Activated T-cell treated with anti-CD3 and anti-CD28 coated beads, Interleukin-2, amount 50 U/mL, for 72 hours (primary cell): ENCODE results near the gene LRRC25. TPM values are rescaled to one million over a fixed set of nuclear protein-coding genes. Genes with fewer than 3 reads are reported as not detected.
A peak's percentile ranks its signal among the peaks of the same experiment; 100 is the strongest.

Experiments used
- ATAC-seq, 2 donors: fragments of 150-1000 bp; cut with Tn5 transposase; replicated peaks in 1 of 2; 2 replicates each; pipeline ENCODE4 v1.10.0; 2021; ENCODE audit warnings: moderate library complexity in 2 of 2, mild to moderate bottlenecking in 1 of 2
- DNase-seq, 2 donors: peaks; one replicate each; pipeline ENCODE4 v3.0.0; 2021 to 2022; ENCODE audit warnings: mixed read lengths in 1 of 2
- H3K27ac Mint-ChIP-seq: one replicate; pipeline ENCODE4 v1.8.0; 2022; ENCODE audit warnings: mild to moderate bottlenecking, moderate library complexity, mixed read lengths
- H3K27me3 Mint-ChIP-seq: one replicate; pipeline ENCODE4 v1.8.0; 2022; ENCODE audit warnings: low read depth, mixed read lengths
- H3K36me3 Mint-ChIP-seq, 2 donors: one replicate each; pipeline ENCODE4 v1.8.0; 2022; ENCODE audit warnings: mixed read lengths in 2 of 2, mild to moderate bottlenecking in 1 of 2; ENCODE audit not compliant: insufficient read depth in 2 of 2
- H3K4me1 Mint-ChIP-seq: one replicate; pipeline ENCODE4 v1.8.0; 2022; ENCODE audit warnings: low read depth, mixed read lengths
- H3K4me3 Mint-ChIP-seq, 2 donors: one replicate each; pipeline ENCODE4 v1.8.0; 2022; ENCODE audit warnings: mild to moderate bottlenecking in 2 of 2, mixed read lengths in 2 of 2, moderate library complexity in 2 of 2
- H3K9me3 Mint-ChIP-seq, 2 donors: one replicate each; pipeline ENCODE4 v1.8.0; 2022; ENCODE audit warnings: mixed read lengths in 2 of 2
- total RNA-seq, 2 donors: library from RNA; stranded (reverse); gene quantifications; one replicate each; pipeline ENCODE4 v1.2.3, GENCODE V29; 2022

LRRC25 gene
- total RNA-seq, 2 donors from 2014 or later: not detected

DNA sequence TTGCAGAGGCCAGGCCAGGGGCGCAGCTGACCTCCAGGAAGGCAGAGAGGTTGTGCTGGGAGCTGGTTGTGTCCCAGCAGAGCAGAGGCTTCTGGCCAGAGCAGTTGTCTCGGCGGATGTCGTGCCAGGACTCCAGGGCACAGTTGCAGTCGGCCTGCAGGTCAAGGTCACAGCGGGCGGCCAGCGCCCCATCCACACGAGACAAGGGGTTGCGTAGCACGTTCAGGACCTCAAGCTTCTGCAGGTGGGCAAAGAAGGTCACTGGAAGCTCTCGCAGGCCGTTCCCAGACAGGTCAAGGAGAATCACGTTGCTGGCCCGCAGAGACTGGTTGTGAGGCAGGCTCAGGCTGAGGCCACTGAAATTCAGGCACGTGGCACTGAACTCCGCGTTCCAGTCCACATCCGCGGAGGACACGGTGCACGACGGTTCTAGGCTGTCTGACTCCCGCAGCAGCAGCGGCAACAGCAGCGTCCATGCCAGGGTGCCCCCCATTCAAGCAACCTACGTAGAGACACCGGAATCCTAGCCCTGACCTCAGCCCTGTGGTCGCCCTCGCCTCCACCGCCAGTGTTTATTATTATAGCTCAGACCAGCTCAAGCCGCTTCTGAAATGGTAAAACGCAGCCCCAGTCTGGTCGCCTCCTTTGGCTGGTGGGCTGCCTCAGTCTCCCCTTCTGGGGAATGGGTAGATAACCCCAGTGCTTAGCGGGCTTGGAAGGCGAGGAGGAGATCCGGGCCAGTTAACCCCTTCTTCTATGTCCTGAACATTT lies 766 bp downstream of the LRRC25 start:
- Mint-ChIP-seq H3K4me1 (no peaks in the 10 kb centered on the region), H3K4me3 (no peak overlapping the region), H3K9me3 (no peaks in the 10 kb centered on the region), H3K27me3 (peaks cover 17% of the 10 kb centered on the region), H3K27ac (no peak overlapping the region), H3K36me3 (no peaks in the 10 kb centered on the region)
- ATAC-seq (no peak), DNase-seq (no peak)

DNA sequence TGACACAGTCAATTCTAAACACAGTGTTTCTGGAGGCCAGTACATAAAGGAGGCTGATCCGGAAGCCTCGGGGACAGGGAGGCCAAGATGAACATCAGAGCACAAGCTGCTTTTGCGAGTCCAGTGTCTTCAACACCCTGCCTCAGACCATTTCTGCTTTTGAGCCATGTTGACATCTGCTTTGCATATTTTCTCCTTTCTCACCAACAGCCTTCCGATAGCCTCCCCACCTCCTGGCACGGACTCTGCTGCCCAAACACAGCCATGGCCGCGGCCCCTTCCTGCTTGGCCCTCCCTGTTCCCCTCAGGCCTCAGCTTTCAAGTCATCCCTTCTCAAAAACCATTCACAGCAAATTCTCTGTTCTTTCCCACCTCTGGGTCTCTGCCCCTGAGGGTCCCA lies 3.6 kb downstream of the LRRC25 start:
- no peak overlapping the region for H3K27ac Mint-ChIP-seq
- H3K27me3 Mint-ChIP-seq: peaks cover 39% of the 10 kb centered on the region
- no peaks in the 10 kb centered on the region for H3K36me3 Mint-ChIP-seq
- no peaks in the 10 kb centered on the region for H3K9me3 Mint-ChIP-seq
- no peaks in the 10 kb centered on the region for H3K4me1 Mint-ChIP-seq
- no peak overlapping the region for H3K4me3 Mint-ChIP-seq
- DNase-seq: no peak
- ATAC-seq: no peak

DNA sequence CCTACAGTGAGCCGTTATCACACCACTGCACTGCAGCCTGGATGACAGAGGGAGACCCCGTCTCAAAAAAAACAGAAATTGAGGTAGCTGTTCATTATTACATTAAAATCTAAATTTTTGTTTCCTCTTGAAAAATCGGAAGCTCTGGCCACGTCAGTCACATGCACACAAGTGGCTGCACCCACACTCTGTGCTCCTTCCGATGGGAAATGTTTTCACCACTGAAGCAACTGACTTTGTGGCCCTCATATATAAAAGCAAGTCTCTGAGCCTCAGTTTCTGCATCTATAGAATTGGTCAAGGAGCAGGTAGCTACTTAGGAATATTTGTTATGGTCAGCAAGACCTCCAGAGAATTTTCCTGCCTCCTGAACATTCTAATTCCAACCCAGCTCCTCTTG lies 4.5 kb downstream of the LRRC25 start:
- Mint-ChIP-seq H3K27ac (no peak overlapping the region), H3K36me3 (no peaks in the 10 kb centered on the region), H3K4me1 (peaks cover 6% of the 10 kb centered on the region), H3K9me3 (no peaks in the 10 kb centered on the region), H3K27me3 (peaks cover 43% of the 10 kb centered on the region), H3K4me3 (no peak overlapping the region)
- no peak for ATAC-seq
- no peak for DNase-seq

DNA sequence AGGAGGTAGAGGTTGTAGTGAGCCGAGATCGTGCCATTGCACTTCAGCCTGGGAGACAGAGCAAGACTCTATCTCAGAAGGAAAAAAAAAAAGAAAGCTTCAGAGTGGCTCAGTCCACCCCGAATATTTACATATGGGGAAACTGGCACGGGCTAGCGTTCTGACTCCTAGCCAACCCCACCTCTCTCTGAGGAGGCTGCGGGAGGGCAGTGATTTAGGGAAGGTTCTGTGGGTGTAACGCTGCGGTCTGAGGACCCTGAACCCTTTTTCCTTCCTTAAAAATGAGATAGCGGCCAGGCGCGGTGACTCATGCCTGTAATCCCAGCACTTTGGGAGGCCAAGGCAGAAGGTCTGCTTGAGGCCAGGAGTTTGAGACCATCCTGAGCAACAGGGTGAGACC lies 5.0 kb downstream of the LRRC25 start:
- H3K4me3 Mint-ChIP-seq: no peak overlapping the region
- H3K27ac Mint-ChIP-seq: no peak overlapping the region
- ATAC-seq: no peak

DNA sequence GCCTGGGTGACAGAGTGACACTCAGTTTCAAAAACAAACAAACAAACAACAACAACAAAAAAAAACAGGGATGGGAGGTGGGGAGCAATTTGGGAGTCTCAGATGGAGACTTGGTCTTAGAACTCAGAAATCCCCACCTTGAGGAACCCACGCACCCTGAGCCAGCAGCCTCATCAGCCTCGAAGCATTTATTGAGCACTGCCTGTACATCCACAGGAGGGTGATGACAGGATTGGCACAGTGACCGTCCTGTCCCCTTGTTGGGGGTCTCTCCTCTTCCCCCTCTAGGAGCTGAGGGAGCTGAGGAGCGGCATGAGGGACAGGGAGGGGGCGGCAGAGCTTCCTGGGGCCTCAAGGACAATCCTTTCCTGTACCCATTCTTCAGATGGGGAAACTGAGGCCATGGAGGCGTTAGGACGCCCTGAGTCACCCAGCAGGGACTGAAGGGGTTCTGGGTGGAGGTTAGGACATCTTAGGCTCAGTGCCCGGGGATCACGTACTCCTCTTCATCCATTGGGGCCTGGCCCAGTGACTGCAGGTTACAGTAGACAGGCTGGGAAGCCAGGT lies 5.8 kb downstream of the LRRC25 start:
- peaks cover 47% of the 10 kb centered on the region for H3K27me3 Mint-ChIP-seq
- H3K36me3 Mint-ChIP-seq: no peaks in the 10 kb centered on the region
- ATAC-seq: no peak
- H3K4me1 Mint-ChIP-seq: peaks cover 9% of the 10 kb centered on the region
- no peak for DNase-seq
- H3K27ac Mint-ChIP-seq: no peak overlapping the region
- H3K9me3 Mint-ChIP-seq: no peaks in the 10 kb centered on the region
- no peak overlapping the region for H3K4me3 Mint-ChIP-seq

More for the DNA sequence above, 5.0 kb downstream of the LRRC25 start:
- H3K9me3 Mint-ChIP-seq: no peaks in the 10 kb centered on the region
- H3K27me3 Mint-ChIP-seq: peaks cover 43% of the 10 kb centered on the region
- no peak for DNase-seq
- H3K36me3 Mint-ChIP-seq: no peaks in the 10 kb centered on the region
- peaks cover 9% of the 10 kb centered on the region for H3K4me1 Mint-ChIP-seq

DNA sequence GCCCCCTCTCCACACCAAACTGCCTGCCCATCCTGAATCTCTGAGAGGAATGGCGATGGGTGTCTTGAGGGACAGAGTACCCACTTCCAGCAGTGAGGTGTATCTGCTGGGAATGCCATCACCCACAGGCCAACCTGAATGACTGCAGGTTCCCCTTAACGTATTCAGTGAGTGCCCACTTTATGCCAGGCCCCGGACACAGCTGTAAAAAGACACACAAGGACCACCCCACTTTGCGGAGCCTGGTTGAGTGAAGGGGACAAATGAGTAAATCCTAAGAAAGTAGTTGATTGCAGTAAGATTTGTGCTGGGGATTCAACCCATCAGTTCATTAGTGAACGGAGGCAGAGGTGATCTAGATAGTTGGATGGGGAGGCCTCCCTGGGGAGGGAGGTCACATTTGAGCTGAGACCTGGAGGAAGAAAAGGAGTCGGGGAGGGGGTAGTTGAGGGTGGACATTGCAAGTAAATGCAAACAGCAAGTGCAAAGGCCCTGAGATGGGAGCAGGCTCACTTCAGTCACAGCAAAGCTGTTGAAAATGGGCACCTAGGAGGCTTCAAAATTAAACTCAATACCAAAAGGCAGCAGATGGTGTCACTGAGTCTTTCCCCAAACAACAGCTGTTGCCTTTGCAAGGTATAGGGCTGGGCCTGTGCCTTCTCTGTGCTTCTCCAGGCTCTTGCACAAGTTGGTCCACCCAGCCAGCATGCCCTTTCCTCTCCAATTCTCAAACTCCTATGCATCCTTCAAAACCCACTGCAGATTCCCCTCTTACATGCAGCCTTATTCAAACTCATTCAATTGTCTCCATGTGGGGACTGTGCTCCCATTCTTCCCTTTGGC lies 7.1 kb downstream of the LRRC25 start:
- peaks cover 52% of the 10 kb centered on the region for H3K27me3 Mint-ChIP-seq
- no peak overlapping the region for H3K27ac Mint-ChIP-seq
- H3K4me1 Mint-ChIP-seq: peaks cover 9% of the 10 kb centered on the region
- H3K9me3 Mint-ChIP-seq: no peaks in the 10 kb centered on the region
- DNase-seq: no peak
- H3K36me3 Mint-ChIP-seq: no peaks in the 10 kb centered on the region
- no peak for ATAC-seq
- H3K4me3 Mint-ChIP-seq: no peak overlapping the region

DNA sequence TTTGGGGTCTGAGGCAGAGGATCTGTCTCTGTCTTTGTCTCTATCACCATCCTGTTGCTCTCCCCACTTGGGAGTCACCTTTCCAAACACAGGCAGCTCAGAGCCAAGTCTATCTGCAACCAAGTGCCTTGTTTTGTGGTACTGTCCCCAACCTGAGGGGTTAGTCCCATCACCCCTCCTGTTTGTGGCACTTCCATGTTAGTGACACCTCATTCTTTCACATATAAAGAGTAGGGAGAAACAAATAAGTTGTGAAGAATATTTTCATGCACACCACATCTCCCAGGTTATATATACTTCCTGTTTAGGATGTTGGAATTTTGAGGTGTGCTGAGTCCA lies 7.7 kb downstream of the LRRC25 start:
- H3K4me3 Mint-ChIP-seq: peak overlapping the region; percentile 41 to 45

DNA sequence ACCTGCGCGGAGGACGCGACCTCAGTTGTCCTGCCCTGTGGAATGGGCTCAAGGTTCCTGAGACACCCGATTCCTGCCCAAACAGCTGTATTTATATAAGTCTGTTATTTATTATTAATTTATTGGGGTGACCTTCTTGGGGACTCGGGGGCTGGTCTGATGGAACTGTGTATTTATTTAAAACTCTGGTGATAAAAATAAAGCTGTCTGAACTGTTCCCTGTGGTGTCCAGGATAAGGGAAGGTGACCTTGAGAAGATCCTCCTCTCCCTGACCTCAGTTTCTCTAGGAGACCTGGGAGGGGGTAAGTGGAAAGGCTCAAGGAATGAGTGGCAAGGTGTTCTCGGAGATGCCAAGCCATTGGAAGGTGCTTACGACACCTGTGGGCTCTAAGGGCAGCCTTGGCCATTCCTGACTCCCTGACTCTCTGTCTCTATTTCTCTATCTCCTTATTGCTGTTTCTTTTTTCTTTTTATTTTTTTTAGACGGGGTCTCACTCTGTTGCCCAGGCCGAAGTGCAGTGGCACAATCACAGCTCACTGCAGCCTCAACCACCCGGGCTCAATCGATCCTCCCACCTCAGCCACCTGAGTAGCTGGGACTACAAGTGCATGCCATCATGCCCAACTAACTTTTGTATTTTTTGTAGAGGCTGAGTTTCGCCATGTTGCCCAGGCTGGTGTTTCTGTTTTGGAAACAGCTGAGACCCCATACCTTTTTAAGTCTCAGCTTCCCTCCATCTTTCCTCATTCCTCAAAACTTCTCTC lies 8.3 kb downstream of the LRRC25 start:
- Mint-ChIP-seq H3K36me3 (no peaks in the 10 kb centered on the region), H3K4me1 (peaks cover 9% of the 10 kb centered on the region), H3K27me3 (peaks cover 61% of the 10 kb centered on the region), H3K4me3 (peak overlapping the region; percentile 45 to 83), H3K27ac (no peak overlapping the region), H3K9me3 (no peaks in the 10 kb centered on the region)
- no peak for DNase-seq
- no peak for ATAC-seq

More for the DNA sequence above, 7.7 kb downstream of the LRRC25 start:
- Mint-ChIP-seq H3K9me3 (no peaks in the 10 kb centered on the region), H3K36me3 (no peaks in the 10 kb centered on the region), H3K27me3 (peaks cover 57% of the 10 kb centered on the region), H3K27ac (no peak overlapping the region), H3K4me1 (peaks cover 9% of the 10 kb centered on the region)
- ATAC-seq (no peak), DNase-seq (no peak)

DNA sequence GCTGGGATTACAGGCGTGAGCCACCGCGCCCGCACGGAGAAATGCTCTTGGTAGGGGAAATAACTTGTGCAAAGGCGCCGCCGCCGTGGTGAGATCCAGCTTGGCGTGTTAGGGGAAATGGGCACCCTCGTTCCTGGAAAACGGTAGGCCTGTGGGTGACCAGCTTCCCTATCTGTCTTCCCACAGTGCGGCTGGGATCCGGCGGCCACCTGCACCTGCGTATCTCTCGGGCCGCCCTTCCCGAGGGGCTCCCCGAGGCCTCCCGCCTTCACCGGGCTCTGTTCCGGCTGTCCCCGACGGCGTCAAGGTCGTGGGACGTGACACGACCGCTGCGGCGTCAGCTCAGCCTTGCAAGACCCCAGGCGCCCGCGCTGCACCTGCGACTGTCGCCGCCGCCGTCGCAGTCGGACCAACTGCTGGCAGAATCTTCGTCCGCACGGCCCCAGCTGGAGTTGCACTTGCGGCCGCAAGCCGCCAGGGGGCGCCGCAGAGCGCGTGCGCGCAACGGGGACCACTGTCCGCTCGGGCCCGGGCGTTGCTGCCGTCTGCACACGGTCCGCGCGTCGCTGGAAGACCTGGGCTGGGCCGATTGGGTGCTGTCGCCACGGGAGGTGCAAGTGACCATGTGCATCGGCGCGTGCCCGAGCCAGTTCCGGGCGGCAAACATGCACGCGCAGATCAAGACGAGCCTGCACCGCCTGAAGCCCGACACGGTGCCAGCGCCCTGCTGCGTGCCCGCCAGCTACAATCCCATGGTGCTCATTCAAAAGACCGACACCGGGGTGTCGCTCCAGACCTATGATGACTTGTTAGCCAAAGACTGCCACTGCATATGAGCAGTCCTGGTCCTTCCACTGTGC lies 9.1 kb downstream of the LRRC25 start:
- H3K4me3 Mint-ChIP-seq: peak overlapping the region; percentile 83 to 86
- H3K27me3 Mint-ChIP-seq: peaks cover 61% of the 10 kb centered on the region
- DNase-seq: peak; percentile 72 to 89
- H3K9me3 Mint-ChIP-seq: no peaks in the 10 kb centered on the region
- H3K36me3 Mint-ChIP-seq: no peaks in the 10 kb centered on the region
- no peak overlapping the region for H3K27ac Mint-ChIP-seq
- peak; percentile 87 to 88 for ATAC-seq
- H3K4me1 Mint-ChIP-seq: peaks cover 9% of the 10 kb centered on the region

DNA sequence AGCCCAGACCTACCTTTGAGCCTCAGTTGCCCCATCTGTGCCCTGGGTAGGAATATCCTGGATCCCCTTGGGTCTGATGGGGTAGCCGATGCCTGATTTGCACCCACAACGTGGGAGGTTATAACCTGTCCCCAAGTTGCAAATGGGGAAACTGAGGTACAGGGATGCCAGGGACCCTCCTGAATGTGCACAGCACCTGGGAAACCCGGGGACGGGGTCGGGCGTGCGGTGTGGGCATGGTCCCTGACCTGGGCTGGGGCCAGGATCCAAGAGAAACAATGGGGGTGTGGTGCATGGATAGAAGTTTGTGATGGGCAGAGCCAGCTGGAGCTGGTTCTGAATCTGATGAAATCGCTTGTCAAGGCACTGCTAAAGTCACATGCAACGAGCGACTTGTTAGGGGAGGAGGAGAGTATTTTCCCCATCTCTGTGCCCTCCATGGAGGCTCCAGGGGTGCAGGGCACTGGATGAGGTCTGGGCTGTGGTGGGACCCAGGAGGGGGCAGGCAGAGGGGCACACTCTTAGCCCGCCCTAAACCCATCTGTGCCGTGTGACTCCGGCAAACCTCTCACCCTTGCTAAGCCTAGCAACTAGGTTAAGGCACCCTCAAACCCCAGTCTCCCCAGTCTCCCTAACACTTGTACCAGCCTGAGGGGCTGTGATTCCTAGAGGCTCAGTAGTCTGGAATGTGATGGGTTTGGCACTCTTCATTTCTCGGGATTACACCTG lies 10.7 kb downstream of the LRRC25 start:
- DNase-seq (no peak), ATAC-seq (no peak)
- H3K27ac Mint-ChIP-seq: no peak overlapping the region
- H3K9me3 Mint-ChIP-seq: no peaks in the 10 kb centered on the region
- peak overlapping the region in 1 of 2 donors; percentile 56 for H3K4me3 Mint-ChIP-seq
- peaks cover 9% of the 10 kb centered on the region for H3K4me1 Mint-ChIP-seq
- H3K36me3 Mint-ChIP-seq: no peaks in the 10 kb centered on the region
- H3K27me3 Mint-ChIP-seq: peaks cover 61% of the 10 kb centered on the region

DNA sequence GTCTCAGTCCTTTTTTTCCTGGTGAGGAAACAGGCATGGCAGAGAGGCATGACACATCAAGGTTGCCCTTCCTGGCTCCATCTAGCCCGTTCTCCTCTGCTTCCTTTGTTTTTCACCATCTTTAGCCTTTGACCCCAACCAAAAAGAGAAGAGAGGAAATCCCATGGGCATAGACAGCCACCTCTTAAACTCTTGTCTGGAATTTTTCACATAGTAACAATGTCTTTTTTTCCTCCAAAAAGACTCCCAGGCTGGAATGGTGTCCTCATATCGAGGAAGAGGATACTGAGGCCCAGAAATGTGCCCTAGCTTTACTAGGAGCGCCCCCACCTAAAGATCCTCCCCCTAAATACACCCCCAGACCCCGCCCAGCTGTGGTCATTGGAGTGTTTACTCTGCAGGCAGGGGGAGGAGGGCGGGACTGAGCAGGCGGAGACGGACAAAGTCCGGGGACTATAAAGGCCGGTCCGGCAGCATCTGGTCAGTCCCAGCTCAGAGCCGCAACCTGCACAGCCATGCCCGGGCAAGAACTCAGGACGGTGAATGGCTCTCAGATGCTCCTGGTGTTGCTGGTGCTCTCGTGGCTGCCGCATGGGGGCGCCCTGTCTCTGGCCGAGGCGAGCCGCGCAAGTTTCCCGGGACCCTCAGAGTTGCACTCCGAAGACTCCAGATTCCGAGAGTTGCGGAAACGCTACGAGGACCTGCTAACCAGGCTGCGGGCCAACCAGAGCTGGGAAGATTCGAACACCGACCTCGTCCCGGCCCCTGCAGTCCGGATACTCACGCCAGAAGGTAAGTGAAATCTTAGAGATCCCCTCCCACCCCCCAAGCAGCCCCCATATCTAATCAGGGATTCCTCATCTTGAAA lies 11.5 kb downstream of the LRRC25 start, which contains the start of gene GDF15:
GDF15 (plus strand) TSS at position 484 of the 868 bp plus-strand sequence; CDS start at position 516, 32 bp downstream.
- Mint-ChIP-seq H3K27me3 (peaks cover 59% of the 10 kb centered on the region), H3K27ac (no peak within 1 kb of the TSS), H3K4me1 (peaks cover 9% of the 10 kb centered on the region), H3K36me3 (no peaks in the 10 kb centered on the region), H3K4me3 (peak within 1 kb of the TSS in 1 of 2 donors; percentile 56), H3K9me3 (no peaks in the 10 kb centered on the region)
- ATAC-seq: peak; percentile 33 to 42
- DNase-seq: peak; percentile 51 to 67
